Mammary epithelial cell (primary cell): ENCODE results near the gene SLCO1B3.

Experiments used
- CTCF ChIP-seq, 2 donors: IDR thresholded peaks in 1 of 2; conservative IDR thresholded peaks in 1 of 2; 2 replicates each; pipeline ENCODE4 v1.5.1; 2011 to 2012; ENCODE audit warnings: inconsistent platforms in 2 of 2, low read length in 2 of 2, mild to moderate bottlenecking in 2 of 2, control low read depth in 1 of 2, low read depth in 1 of 2; ENCODE audit not compliant: insufficient read depth in 1 of 2; ENCODE audit errors: extremely low read depth in 1 of 2
- EZH2 ChIP-seq: IDR thresholded peaks from 2 replicates; pipeline ENCODE4 v1.6.1; 2012; ENCODE audit warnings: low read length, inconsistent platforms, borderline replicate concordance

DNA sequence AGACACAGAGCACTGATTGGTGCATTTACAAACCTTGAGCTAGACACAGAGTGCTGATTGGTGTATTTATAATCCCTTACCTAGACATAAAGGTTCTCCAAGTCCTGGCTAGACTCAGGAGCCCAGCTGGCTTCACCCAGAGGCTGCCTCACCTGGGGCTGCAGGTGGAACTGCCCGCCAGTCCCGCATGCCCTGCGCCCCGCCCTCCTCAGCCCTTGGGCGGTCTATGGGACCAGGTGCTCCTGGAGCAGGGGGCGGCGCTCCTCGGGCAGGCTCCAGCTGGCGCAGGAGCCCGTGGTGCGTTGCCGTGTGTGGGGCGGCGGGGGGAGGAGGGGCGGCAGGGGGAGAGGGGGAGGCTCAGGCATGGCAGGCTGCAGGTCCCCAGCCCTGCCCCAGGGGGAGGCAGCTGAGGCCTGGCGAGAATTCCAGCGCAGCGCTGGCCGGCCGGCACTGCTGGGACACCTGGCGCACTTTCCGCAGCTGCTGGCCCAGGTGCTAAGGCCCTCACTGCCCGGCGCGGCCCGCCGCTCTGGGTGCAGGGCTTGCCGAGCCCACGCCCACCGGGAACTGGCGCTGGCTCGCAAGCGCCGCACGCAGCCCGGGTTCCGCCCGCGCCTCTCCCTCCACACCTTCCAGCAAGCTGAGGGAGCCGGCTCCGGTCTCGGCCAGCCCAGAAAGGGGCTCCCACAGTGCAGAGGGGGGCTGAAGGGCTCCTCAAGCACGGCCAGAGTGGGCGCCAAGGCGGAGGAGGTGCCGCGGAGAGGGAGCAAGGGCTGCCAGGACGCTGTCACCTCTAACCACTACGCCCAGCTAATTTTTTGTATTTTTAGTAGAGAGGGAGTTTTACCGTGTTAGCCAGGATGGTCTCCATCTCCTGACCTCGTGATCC, 3.1 kb upstream of the SLCO1B3 start:
- no peak for TF ChIP-seq CTCF (conservative IDR thresholded peaks at IDR 0.05 in 1 of 2, IDR thresholded peaks at IDR 0.05 in 1 of 2; ENCODE audit: extremely low read depth in 1 of 2, insufficient read depth in 1 of 2, low read depth in 1 of 2, low read length in 2 of 2)
- no peak for TF ChIP-seq EZH2
